Astrocyte (in vitro differentiated cells and primary cell): ENCODE measurements around the gene HEG1. TPM values are rescaled to one million over a fixed set of nuclear protein-coding genes. Genes with fewer than 3 reads are reported as not detected.

Experiments used
- DNase-seq: peaks from one replicate; pipeline ENCODE4 v3.0.0-alpha.2; 2010; ENCODE audit warnings: low read depth
- FAIRE-seq: peaks from 2 replicates; lab custom pipeline; 2011; peaks lifted over from hg19 to GRCh38; lab: Jason Lieb, UNC
- H2AFZ ChIP-seq: 2 replicates; pipeline ENCODE4 v1.6.0; 2012; ENCODE audit warnings: low read depth, low read length, inconsistent platforms
- H3K27ac ChIP-seq: 2 replicates; pipeline ENCODE4 v1.5.1; 2011; ENCODE audit warnings: low read depth, low read length, inconsistent platforms
- H3K27me3 ChIP-seq: 2 replicates; pipeline ENCODE4 v1.6.0; 2011; ENCODE audit warnings: low read length, inconsistent platforms; ENCODE audit not compliant: insufficient read depth
- H3K36me3 ChIP-seq: 2 replicates; pipeline ENCODE4 v1.5.1; 2011; ENCODE audit warnings: low read length, inconsistent platforms; ENCODE audit not compliant: insufficient read depth
- H3K4me1 ChIP-seq: 2 replicates; pipeline ENCODE4 v1.5.1; 2011; ENCODE audit warnings: low read length, inconsistent platforms; ENCODE audit not compliant: insufficient read depth
- H3K4me2 ChIP-seq: 2 replicates; pipeline ENCODE4 v1.6.0; 2012; ENCODE audit warnings: low read length, inconsistent platforms
- H3K4me3 ChIP-seq: 2 replicates; pipeline ENCODE4 v1.5.1; 2011; ENCODE audit warnings: low read depth, mild to moderate bottlenecking, low read length, inconsistent platforms; ENCODE audit not compliant: insufficient read depth
- H3K79me2 ChIP-seq: 2 replicates; pipeline ENCODE4 v1.6.0; 2012; ENCODE audit warnings: mild to moderate bottlenecking, low read length, inconsistent platforms; ENCODE audit not compliant: insufficient read depth
- H3K9ac ChIP-seq: 2 replicates; pipeline ENCODE4 v1.6.0; 2012; ENCODE audit warnings: mild to moderate bottlenecking, low read length, inconsistent platforms
- H3K9me3 ChIP-seq: 2 replicates; pipeline ENCODE4 v1.5.1; 2012; ENCODE audit warnings: low read depth, mild to moderate bottlenecking, low read length, inconsistent platforms; ENCODE audit not compliant: insufficient read depth
- H4K20me1 ChIP-seq: 2 replicates; pipeline ENCODE4 v1.6.0; 2012; ENCODE audit warnings: low read length, inconsistent platforms; ENCODE audit not compliant: insufficient read depth
- H3K27ac Mint-ChIP-seq: one replicate; pipeline ENCODE4 v1.8.0; 2021; ENCODE audit warnings: mild to moderate bottlenecking, mixed read lengths; ENCODE audit not compliant: unreplicated experiment
- H3K27me3 Mint-ChIP-seq: one replicate; pipeline ENCODE4 v1.8.0; 2021; ENCODE audit warnings: low read depth, mixed read lengths; ENCODE audit not compliant: unreplicated experiment
- H3K36me3 Mint-ChIP-seq: one replicate; pipeline ENCODE4 v1.8.0; 2021; ENCODE audit warnings: low read depth, mixed read lengths; ENCODE audit not compliant: unreplicated experiment
- H3K4me1 Mint-ChIP-seq: one replicate; pipeline ENCODE4 v1.8.0; 2021; ENCODE audit warnings: low read depth, mixed read lengths; ENCODE audit not compliant: unreplicated experiment
- H3K4me3 Mint-ChIP-seq: one replicate; pipeline ENCODE4 v1.8.0; 2021; ENCODE audit warnings: mild to moderate bottlenecking, moderate library complexity, mixed read lengths; ENCODE audit not compliant: unreplicated experiment
- H3K9me3 Mint-ChIP-seq: one replicate; pipeline ENCODE4 v1.8.0; 2021; ENCODE audit warnings: mild to moderate bottlenecking, mixed read lengths; ENCODE audit not compliant: unreplicated experiment
- EZH2 ChIP-seq: IDR thresholded peaks from 2 replicates; pipeline ENCODE4 v1.6.1; 2012; ENCODE audit warnings: mild to moderate bottlenecking, low read length, inconsistent platforms; ENCODE audit not compliant: insufficient read depth
- total RNA-seq: library from RNA; stranded (reverse); gene quantifications from 2 replicates; pipeline ENCODE4 v1.2.1, GENCODE V29; 2021
- TF ChIP-seq, protein P1 (sequence below): IDR thresholded peaks from 2 replicates; pipeline ENCODE4 v1.5.1; 2011; ENCODE audit warnings: low read depth, mild to moderate bottlenecking, inconsistent platforms, low read length, moderate library complexity; ENCODE audit not compliant: insufficient read depth

Gene HEG1
- total RNA-seq, 1 donor from 2014 or later, result 65.7 TPM

DNA sequence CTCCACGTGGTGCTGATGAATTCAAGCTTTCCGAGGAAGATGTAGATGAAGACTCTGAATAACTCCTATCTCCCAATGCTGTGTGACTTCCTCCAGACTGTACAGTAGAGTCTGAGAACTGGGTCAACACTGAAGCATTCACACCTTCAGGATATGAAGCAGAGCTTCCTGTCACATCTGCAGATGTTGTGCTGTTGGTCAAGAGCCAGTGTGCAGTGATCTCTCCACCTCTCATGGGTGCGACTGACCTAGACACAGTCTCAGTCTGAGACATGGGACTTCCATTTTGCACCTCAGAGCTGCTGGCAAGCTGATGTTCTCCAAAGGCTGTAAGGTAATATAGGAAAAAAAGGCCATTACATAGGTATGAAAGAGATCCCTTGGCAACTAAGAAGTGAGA is 36.5 kb downstream of the HEG1 start:
- H3K9me3 ChIP-seq, result no peaks in the 10 kb centered on the region
- peaks cover 22% of the 10 kb centered on the region for H3K79me2 ChIP-seq
- H3K36me3 ChIP-seq, result peaks cover 38% of the 10 kb centered on the region
- Mint-ChIP-seq H3K9me3 (peaks cover 2% of the 10 kb centered on the region), H3K36me3 (peaks cover 26% of the 10 kb centered on the region), H3K27ac (no peak overlapping the region), H3K27me3 (no peaks in the 10 kb centered on the region), H3K4me1 (peaks cover 5% of the 10 kb centered on the region), H3K4me3 (no peak overlapping the region)
- H3K27ac ChIP-seq, result no peak overlapping the region
- FAIRE-seq, result no peak
- H3K4me3 ChIP-seq, result no peak overlapping the region
- TF ChIP-seq, protein P1, sequence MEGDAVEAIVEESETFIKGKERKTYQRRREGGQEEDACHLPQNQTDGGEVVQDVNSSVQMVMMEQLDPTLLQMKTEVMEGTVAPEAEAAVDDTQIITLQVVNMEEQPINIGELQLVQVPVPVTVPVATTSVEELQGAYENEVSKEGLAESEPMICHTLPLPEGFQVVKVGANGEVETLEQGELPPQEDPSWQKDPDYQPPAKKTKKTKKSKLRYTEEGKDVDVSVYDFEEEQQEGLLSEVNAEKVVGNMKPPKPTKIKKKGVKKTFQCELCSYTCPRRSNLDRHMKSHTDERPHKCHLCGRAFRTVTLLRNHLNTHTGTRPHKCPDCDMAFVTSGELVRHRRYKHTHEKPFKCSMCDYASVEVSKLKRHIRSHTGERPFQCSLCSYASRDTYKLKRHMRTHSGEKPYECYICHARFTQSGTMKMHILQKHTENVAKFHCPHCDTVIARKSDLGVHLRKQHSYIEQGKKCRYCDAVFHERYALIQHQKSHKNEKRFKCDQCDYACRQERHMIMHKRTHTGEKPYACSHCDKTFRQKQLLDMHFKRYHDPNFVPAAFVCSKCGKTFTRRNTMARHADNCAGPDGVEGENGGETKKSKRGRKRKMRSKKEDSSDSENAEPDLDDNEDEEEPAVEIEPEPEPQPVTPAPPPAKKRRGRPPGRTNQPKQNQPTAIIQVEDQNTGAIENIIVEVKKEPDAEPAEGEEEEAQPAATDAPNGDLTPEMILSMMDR, result no peak
- TF ChIP-seq EZH2, result no peak
- no peak overlapping the region for H3K4me2 ChIP-seq
- H3K9ac ChIP-seq, result no peak overlapping the region
- peaks cover 74% of the 10 kb centered on the region for H4K20me1 ChIP-seq
- no peaks in the 10 kb centered on the region for H3K4me1 ChIP-seq
- no peak for DNase-seq
- no peaks in the 10 kb centered on the region for H3K27me3 ChIP-seq
- H2AFZ ChIP-seq, result no peak overlapping the region

DNA sequence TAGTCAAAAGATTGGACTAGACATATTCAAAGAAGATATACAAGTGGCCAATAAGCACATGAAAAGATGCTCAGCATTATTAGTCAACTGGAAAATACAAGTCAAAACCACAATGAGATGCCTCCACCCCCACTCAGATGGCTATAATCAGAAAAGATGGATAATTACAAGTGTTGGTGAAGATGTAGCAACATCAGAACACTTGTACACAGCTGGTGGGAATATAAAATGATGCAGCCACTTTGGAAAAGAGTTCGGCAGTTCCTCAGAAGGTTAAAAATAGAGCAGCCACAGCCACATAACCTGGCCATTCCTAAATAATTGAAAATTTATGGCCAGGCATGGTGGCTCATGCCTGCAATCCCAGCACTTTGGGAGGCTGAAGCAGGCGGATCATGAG is 38.4 kb downstream of the HEG1 start:
- H3K27ac ChIP-seq, result no peak overlapping the region
- H3K4me2 ChIP-seq, result no peak overlapping the region
- TF ChIP-seq EZH2, result no peak
- TF ChIP-seq, protein P1, result no peak
- H3K4me1 ChIP-seq, result no peaks in the 10 kb centered on the region
- FAIRE-seq, result no peak
- DNase-seq, result no peak
- peaks cover 67% of the 10 kb centered on the region for H4K20me1 ChIP-seq
- no peaks in the 10 kb centered on the region for H3K9me3 ChIP-seq
- H3K9ac ChIP-seq, result no peak overlapping the region
- no peaks in the 10 kb centered on the region for H3K27me3 ChIP-seq
- H3K27me3 Mint-ChIP-seq, result no peaks in the 10 kb centered on the region
- peaks cover 2% of the 10 kb centered on the region for H3K9me3 Mint-ChIP-seq
- no peak overlapping the region for H2AFZ ChIP-seq
- H3K4me3 ChIP-seq, result no peak overlapping the region
- peaks cover 17% of the 10 kb centered on the region for H3K79me2 ChIP-seq
- no peak overlapping the region for H3K27ac Mint-ChIP-seq
- H3K36me3 ChIP-seq, result peaks cover 54% of the 10 kb centered on the region
- H3K4me3 Mint-ChIP-seq, result no peak overlapping the region
- no peaks in the 10 kb centered on the region for H3K4me1 Mint-ChIP-seq
- peaks cover 39% of the 10 kb centered on the region for H3K36me3 Mint-ChIP-seq

DNA sequence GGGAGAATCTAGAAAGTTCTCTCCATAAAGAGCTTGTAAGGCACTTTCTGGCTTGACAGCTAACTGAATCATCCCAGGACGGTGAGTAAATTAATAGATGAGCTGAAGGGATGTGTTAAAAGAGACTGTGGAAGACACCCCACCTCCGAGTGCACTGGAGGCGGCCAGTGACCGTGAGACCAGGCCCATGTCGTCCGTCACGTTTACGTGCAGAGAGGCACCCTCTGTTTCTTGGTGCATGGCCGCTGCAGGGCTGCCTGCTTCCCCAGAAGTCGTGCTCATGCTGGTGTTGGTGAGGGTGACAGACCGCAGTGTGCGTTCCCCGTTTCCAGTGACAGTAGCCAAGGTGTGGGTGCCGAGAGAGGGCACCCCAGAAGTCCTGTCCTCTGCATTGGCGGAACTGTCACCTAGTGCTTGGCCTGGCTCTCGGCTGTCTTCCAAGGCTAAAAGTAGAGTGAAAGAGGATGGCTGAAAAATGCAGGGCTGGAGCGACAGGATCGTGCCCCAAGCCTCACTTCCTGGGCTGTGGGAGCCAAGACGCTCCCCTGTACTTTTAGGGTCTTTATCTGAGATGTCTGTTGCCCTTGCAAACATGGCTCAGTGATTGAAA is 41.1 kb downstream of the HEG1 start:
- Histone ChIP-seq H3K9me3 (no peaks in the 10 kb centered on the region), H4K20me1 (peaks cover 57% of the 10 kb centered on the region), H3K27me3 (no peaks in the 10 kb centered on the region), H3K36me3 (peaks cover 64% of the 10 kb centered on the region), H2AFZ (no peak overlapping the region), H3K9ac (no peak overlapping the region), H3K79me2 (peaks cover 4% of the 10 kb centered on the region), H3K4me2 (no peak overlapping the region), H3K4me1 (peaks cover 8% of the 10 kb centered on the region), H3K4me3 (no peak overlapping the region), H3K27ac (no peak overlapping the region)
- Mint-ChIP-seq H3K36me3 (peaks cover 42% of the 10 kb centered on the region), H3K27me3 (no peaks in the 10 kb centered on the region), H3K27ac (no peak overlapping the region), H3K4me3 (no peak overlapping the region), H3K9me3 (peaks cover 2% of the 10 kb centered on the region), H3K4me1 (no peaks in the 10 kb centered on the region)
- TF ChIP-seq, protein P1, result no peak
- no peak for TF ChIP-seq EZH2
- FAIRE-seq (no peak), DNase-seq (no peak)
